SU-DHL-6 (cell line): Measurements from ENCODE around the gene TGFB1.

ENCODE experiments used
- EZH2phosphoT487 ChIP-seq: fragments of 200-600 bp; sonication (generic), shearing (Covaris generic); conservative IDR thresholded peaks from 2 replicates; pipeline ENCODE4 v1.6.1; 2018; ENCODE audit warnings: mild to moderate bottlenecking, antibody characterized with exemption, low read length, moderate library complexity, mixed read lengths
- TF ChIP-seq, protein P1 (sequence below): fragments of 200-600 bp; sonication (generic); IDR thresholded peaks from one replicate; pipeline ENCODE4 v1.5.1; 2017; ENCODE audit warnings: antibody characterized with exemption, mild to moderate bottlenecking, low read length, moderate library complexity; ENCODE audit not compliant: insufficient read depth, poor library complexity, severe bottlenecking

DNA sequence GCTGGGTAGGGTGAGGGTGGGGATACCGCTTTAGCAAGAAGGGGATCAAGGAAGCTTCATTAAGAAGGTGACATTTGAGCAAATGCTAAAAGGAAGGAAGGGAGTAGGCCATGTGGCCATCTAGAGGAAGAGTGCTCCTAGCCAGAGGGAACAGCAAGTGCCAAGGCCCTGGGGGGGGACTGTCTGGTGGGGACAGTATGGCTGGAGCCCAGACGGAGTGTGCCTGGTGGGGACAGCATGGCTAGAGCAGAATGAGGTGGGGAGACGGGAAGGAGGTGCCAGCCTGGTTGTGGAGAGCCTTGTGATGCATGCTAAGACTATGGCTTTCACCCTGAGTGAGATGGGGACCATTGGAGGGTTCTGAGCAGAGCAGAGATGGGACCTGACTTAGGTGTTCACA lies 2.1 kb upstream of the TGFB1 start:
- TF ChIP-seq, protein P1, sequence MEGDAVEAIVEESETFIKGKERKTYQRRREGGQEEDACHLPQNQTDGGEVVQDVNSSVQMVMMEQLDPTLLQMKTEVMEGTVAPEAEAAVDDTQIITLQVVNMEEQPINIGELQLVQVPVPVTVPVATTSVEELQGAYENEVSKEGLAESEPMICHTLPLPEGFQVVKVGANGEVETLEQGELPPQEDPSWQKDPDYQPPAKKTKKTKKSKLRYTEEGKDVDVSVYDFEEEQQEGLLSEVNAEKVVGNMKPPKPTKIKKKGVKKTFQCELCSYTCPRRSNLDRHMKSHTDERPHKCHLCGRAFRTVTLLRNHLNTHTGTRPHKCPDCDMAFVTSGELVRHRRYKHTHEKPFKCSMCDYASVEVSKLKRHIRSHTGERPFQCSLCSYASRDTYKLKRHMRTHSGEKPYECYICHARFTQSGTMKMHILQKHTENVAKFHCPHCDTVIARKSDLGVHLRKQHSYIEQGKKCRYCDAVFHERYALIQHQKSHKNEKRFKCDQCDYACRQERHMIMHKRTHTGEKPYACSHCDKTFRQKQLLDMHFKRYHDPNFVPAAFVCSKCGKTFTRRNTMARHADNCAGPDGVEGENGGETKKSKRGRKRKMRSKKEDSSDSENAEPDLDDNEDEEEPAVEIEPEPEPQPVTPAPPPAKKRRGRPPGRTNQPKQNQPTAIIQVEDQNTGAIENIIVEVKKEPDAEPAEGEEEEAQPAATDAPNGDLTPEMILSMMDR = no peak
- no peak for TF ChIP-seq EZH2phosphoT487
